GM10248 (cell line): ENCODE measurements around the gene VN1R4.
"Not testable (repeated sequence)": the region's sequence is repeated elsewhere in the genome, so short reads cannot be mapped to it uniquely, and the experiment has no call there.

ENCODE experiments used
- CTCF ChIA-PET: fragments of 300-600 bp; sonication (Branson Sonifier 250); formaldehyde crosslinking; extraction: SDS; loops from one replicate; lab custom pipeline; 2021; ENCODE audit warnings: antibody characterized with exemption; lab: Yijun Ruan, JAX
- POLR2A ChIA-PET: fragments of 350-650 bp; sonication (Branson Sonifier 250); formaldehyde crosslinking; extraction: SDS; loops from one replicate; lab custom pipeline; 2020; ENCODE audit warnings: antibody characterized with exemption; lab: Yijun Ruan, JAX
- DNase-seq: peaks from one replicate; pipeline ENCODE4 v3.0.0; 2012; ENCODE audit errors: extremely low spot score
- TF ChIP-seq, protein P1 (sequence below): IDR thresholded peaks from 2 replicates; pipeline ENCODE4 v1.5.1; 2012; ENCODE audit warnings: mild to moderate bottlenecking, low read depth; ENCODE audit errors: extremely low read depth, missing control alignments, control extremely low read depth

VN1R4 gene, protein sequence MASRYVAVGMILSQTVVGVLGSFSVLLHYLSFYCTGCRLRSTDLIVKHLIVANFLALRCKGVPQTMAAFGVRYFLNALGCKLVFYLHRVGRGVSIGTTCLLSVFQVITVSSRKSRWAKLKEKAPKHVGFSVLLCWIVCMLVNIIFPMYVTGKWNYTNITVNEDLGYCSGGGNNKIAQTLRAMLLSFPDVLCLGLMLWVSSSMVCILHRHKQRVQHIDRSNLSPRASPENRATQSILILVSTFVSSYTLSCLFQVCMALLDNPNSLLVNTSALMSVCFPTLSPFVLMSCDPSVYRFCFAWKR

DNA sequence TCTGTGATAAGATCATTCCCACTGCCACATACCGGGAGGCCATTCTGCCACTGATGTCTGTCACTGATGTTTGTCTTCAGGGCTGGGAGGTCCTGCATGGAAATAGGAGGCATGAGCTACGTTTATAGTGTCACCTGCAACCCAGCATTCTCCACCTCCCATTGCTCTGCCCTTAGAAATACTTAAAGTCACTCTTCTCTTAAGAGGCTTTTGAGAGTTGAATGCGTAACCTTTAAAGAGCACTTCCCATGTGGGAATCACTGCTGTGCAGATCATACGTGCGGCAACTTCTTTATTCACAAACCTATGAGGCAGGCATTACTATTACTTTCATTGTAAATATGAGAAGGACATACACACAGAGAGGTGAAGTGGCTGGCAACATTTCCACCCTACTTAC lies at the start of gene VN1R4:
VN1R4 (minus strand) TSS at position 101 of the 400 bp plus-strand sequence; CDS start at position 43, 58 bp downstream.
- CTCF ChIA-PET, POLR2A ChIA-PET, DNase-seq: not testable (repeated sequence)

DNA sequence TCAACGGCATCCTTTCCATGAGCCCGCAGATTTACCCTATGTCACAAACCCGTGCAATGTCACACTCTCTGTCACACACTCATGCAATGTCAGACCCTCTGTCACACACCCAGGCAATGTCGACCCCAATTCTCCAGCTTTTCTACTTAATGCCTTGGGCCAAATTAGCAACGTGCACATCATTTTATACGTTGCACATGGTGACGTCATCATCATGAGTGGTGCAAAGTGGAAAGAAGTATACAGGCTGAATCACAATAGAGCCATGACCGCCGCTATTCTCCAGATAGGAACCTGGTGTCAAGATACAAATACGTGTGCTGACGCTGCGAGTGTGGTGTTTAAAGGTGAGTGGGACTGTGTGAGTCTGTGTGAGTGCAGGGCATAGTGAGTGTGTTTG lies 44.4 kb upstream of the VN1R4 start:
- DNase-seq, result no peak
- POLR2A ChIA-PET, result no interaction called here
- TF ChIP-seq, protein P1, sequence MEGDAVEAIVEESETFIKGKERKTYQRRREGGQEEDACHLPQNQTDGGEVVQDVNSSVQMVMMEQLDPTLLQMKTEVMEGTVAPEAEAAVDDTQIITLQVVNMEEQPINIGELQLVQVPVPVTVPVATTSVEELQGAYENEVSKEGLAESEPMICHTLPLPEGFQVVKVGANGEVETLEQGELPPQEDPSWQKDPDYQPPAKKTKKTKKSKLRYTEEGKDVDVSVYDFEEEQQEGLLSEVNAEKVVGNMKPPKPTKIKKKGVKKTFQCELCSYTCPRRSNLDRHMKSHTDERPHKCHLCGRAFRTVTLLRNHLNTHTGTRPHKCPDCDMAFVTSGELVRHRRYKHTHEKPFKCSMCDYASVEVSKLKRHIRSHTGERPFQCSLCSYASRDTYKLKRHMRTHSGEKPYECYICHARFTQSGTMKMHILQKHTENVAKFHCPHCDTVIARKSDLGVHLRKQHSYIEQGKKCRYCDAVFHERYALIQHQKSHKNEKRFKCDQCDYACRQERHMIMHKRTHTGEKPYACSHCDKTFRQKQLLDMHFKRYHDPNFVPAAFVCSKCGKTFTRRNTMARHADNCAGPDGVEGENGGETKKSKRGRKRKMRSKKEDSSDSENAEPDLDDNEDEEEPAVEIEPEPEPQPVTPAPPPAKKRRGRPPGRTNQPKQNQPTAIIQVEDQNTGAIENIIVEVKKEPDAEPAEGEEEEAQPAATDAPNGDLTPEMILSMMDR, result no peak
- CTCF ChIA-PET, result no interaction called here

DNA sequence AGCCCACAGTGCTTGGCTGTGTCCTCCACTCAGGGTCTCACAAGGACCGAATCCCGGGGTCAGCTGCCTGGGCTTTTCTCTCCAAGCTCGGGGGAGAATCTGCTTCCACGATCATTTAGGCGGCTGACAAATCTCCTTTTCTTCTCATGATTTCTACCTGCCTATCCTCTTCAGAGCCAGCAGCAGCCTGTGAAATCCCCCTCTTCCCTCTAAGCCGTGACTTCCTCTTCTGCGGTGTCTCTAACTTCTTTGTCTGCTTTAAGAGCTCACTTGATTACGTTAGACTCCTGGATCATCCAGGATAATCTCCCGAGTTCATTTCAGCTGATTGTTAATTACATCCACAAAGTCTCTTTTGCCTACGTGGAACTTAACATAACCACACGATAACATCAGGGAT lies 43.5 kb upstream of the VN1R4 start:
- no peak for DNase-seq
- POLR2A ChIA-PET, result no interaction called here
- TF ChIP-seq, protein P1, result no peak
- CTCF ChIA-PET, result no interaction called here

DNA sequence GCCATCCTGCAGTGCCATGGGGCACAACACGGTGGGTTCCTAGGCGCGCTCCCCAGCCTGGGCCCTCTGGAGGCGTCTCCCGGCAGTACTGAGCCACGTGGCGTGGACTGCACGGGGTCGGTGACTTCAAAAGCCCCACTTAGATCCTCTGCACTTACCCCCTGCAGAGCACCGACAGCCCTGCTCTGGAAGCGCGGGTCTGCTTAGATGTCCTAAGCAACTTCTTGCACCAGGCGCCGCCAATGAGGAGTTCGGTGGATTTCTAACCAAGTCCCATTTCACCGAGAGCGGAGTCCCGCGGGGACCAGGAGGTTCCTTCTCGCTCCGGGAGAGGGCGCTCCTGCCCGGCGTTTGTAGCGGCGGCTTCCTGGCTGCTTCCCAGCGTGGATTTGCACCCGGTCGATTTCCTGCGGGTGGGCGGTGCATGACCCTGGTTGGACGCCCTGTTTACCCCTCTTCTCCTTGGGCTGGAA lies 40.9 kb upstream of the VN1R4 start:
- TF ChIP-seq, protein P1, result no peak
- DNase-seq, result no peak
- ChIA-PET CTCF (no interaction called here), POLR2A (no interaction called here)

DNA sequence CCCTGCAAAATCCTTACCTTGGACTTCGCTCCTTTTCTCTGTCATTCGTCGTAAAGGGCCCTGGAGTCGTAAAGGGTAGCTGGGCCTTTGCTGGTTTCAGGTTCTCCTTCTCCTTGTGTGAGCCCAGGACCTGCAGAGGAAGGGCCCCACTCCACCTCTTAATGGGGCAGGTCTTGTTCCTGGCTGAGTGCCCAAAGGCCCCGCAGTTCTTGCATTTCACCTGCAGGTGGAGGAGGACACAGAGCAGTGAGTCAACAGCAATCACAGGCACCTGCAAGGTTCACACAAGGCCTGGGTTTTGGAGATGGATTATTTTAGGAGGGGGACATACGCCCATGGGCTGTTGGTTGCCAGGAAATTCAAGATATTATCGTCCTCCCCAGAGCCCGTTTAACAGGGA lies 33.8 kb upstream of the VN1R4 start:
- POLR2A ChIA-PET, CTCF ChIA-PET, DNase-seq: not testable (repeated sequence)

DNA sequence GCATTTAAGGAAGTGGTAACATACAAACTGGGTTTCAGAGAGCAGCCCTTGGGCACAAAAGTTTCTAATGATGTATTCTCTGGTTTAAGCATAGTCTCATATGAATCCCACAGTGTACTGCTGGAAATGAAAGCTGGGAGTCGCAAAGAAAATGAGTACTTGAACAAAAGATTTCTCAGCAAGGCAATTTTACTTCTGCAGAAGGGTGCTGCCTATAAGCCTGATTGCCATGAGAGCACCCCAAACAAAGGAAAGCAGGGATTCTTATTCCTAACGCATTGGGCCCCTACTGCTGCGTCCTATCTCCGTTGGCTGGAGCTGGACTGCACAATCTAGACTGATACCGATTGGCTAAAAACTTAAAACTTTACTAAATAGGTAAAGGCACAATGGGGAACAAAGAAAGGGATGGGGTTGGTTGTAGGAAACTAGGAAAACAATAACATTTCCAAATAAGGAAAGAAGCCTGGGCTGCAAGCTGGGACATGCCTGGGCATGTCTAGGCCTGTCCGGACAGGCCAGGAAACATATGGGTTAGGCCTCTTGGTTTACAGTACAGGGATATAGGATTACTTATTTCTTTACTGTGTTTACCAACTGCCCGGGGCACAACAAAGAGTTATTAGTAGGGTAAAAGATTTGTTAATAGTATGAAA lies 27.4 kb upstream of the VN1R4 start:
- TF ChIP-seq, protein P1, result no peak
- POLR2A ChIA-PET, result no interaction called here
- no peak for DNase-seq
- CTCF ChIA-PET, result no interaction called here

DNA sequence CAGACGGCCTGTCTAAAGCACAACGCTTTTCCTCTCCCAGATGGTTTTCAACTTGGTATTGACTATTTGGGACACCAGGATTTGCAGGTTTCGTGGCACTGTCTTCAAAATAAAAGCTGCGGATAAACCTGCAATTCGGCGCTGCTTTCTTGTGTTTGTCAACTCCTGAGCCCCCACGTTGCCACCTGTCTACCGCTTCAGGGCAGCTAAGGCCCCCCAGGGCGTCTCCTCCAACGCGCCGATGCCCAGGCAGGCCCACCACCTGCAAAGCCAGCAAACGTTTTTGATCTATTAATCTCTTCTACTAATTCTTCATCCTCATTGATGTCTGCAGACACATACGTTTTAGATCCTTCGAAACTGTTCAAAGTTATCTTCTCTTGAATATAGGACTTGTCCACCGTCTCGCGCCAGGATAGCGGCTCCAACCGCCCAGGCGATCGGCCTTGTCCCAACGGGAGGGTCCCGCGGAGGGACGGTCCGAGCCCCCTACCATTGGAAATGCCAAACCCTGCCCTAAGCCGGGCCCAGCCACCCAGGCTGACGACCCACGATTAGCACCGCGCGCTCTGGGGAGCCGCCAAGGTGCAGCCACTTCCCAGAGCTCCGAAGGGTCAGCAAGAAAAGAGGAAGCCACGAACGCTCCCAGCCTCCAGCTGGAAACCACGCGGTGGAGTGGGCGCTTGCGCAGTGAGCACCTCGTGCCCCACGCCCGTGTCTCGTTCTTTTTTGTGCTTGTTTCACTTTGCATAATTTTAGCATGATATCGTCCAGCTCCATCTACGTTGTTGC lies 23.4 kb upstream of the VN1R4 start:
- ChIA-PET POLR2A (no interaction called here), CTCF (no interaction called here)
- DNase-seq, result no peak
- TF ChIP-seq, protein P1, result no peak
